A549 (cell line): ENCODE results near the gene SEZ6L2.

Experiments
- CEBPB ChIP-seq, 2 experiments: fragments of >200 bp in 1 of 2; sonication (Bioruptor Twin) in 1 of 2; formaldehyde crosslinking in 1 of 2; IDR thresholded peaks; 2 replicates each; pipeline ENCODE4 v1.6.1; 2012 to 2016
- CHD4 ChIP-seq: fragments of 200-600 bp; sonication (generic); IDR thresholded peaks from 2 replicates; pipeline ENCODE4 v1.6.1; 2016; ENCODE audit warnings: antibody characterized with exemption, mild to moderate bottlenecking, borderline replicate concordance
- E2F6 ChIP-seq: IDR thresholded peaks from 2 replicates; pipeline ENCODE4 v1.6.1; 2012; ENCODE audit warnings: low read depth, borderline replicate concordance
- GATA3 ChIP-seq: IDR thresholded peaks from 2 replicates; pipeline ENCODE4 v1.6.1; 2012; ENCODE audit warnings: borderline replicate concordance
- JUN ChIP-seq, 2 experiments: fragments of >200 bp; sonication (Bioruptor Twin); formaldehyde crosslinking; IDR thresholded peaks; 2 replicates in 1 of 2; 3 replicates in 1 of 2; pipeline ENCODE4 v1.6.1; 2016 to 2017
- RCOR1 ChIP-seq: fragments of 150-350 bp; IDR thresholded peaks from 2 replicates; pipeline ENCODE4 v1.6.1; 2014; ENCODE audit warnings: antibody characterized with exemption, low read length, low read depth
- RNF2 ChIP-seq: fragments of 200-600 bp; sonication (generic); IDR thresholded peaks from 2 replicates; pipeline ENCODE4 v1.6.1; 2016; ENCODE audit warnings: low read depth, mild to moderate bottlenecking, antibody characterized with exemption, moderate library complexity, borderline replicate concordance
- SREBF2 ChIP-seq: fragments of 450-650 bp; IDR thresholded peaks from 2 replicates; pipeline ENCODE4 v1.6.1; 2014; ENCODE audit warnings: mild to moderate bottlenecking, moderate library complexity
- TF ChIP-seq, protein P1 (sequence below): fragments of >200 bp; sonication (Bioruptor Twin); formaldehyde crosslinking; IDR thresholded peaks from 3 replicates; pipeline ENCODE4 v1.5.1; 2016
- TF ChIP-seq, protein P2 (sequence below): fragments of >200 bp; sonication (Bioruptor Twin); formaldehyde crosslinking; IDR thresholded peaks from 3 replicates; pipeline ENCODE4 v1.6.1; 2016

DNA sequence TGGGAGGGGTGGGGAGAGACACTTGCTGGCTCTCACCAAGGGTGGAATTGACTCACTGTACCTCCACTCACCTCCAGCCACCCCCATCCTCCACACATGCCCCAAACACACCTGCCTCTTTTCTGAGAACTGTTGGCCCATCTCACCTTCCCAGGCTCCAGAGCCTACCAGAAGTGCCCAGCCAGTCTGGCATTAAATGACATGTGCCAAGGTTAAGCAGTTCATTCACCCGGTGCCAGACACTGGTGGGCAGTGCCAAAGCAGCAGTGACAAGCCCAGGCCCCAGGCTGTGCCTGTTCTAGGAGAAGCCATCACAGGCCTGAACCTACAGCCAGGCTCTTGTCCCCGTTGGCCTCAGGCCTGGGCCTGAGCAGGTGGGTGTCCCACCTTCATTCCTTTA lies 67.9 kb downstream of the SEZ6L2 start:
- TF ChIP-seq CHD4 (no peak), CEBPB (IDR thresholded peaks at IDR 0.05) (no peak), RNF2 (no peak), RCOR1 (no peak), GATA3 (no peak), SREBF2 (no peak), JUN (IDR thresholded peaks at IDR 0.05) (no peak), E2F6 (no peak)
- TF ChIP-seq, protein P1, sequence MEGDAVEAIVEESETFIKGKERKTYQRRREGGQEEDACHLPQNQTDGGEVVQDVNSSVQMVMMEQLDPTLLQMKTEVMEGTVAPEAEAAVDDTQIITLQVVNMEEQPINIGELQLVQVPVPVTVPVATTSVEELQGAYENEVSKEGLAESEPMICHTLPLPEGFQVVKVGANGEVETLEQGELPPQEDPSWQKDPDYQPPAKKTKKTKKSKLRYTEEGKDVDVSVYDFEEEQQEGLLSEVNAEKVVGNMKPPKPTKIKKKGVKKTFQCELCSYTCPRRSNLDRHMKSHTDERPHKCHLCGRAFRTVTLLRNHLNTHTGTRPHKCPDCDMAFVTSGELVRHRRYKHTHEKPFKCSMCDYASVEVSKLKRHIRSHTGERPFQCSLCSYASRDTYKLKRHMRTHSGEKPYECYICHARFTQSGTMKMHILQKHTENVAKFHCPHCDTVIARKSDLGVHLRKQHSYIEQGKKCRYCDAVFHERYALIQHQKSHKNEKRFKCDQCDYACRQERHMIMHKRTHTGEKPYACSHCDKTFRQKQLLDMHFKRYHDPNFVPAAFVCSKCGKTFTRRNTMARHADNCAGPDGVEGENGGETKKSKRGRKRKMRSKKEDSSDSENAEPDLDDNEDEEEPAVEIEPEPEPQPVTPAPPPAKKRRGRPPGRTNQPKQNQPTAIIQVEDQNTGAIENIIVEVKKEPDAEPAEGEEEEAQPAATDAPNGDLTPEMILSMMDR: no peak
- TF ChIP-seq, protein P2, sequence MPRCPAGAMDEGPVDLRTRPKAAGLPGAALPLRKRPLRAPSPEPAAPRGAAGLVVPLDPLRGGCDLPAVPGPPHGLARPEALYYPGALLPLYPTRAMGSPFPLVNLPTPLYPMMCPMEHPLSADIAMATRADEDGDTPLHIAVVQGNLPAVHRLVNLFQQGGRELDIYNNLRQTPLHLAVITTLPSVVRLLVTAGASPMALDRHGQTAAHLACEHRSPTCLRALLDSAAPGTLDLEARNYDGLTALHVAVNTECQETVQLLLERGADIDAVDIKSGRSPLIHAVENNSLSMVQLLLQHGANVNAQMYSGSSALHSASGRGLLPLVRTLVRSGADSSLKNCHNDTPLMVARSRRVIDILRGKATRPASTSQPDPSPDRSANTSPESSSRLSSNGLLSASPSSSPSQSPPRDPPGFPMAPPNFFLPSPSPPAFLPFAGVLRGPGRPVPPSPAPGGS: no peak
